Stimulated activated CD4-positive, alpha-beta T cell treated with anti-CD3 and anti-CD28 coated beads, Interleukin-1b, Interleukin-23, amount 100 ng/mL, for 48 hours (primary cell): ENCODE data around the gene STARD5.
"Not testable (repeated sequence)": the region's sequence is repeated elsewhere in the genome, so short reads cannot be mapped to it uniquely, and the experiment has no call there.

Experiments
- DNase-seq: peaks from one replicate; pipeline ENCODE4 v3.0.0-alpha.2; 2020

Gene STARD5

GRCh38 chr15:81323944-81324881, at the start of gene STARD5:
Gene STARD5 (minus strand): TSS chr15:81324141. CDS start chr15:81324099, 42 bp downstream.
- DNase-seq = peak; percentile 97

GRCh38 chr15:81373176-81373575, 49.2 kb upstream of the STARD5 start:
- no peak for DNase-seq

GRCh38 chr15:81372575-81372974, 48.6 kb upstream of the STARD5 start:
- no peak for DNase-seq

- no peak for DNase-seq
Measured at GRCh38 chr15:81363718-81364500, 40.0 kb upstream of the STARD5 start.

- no peak for DNase-seq
Measured at GRCh38 chr15:81363276-81363675, 39.3 kb upstream of the STARD5 start.

- no peak for DNase-seq
Measured at GRCh38 chr15:81362790-81363189, 38.8 kb upstream of the STARD5 start.

GRCh38 chr15:81361891-81362290, 38.0 kb upstream of the STARD5 start:
- no peak for DNase-seq

GRCh38 chr15:81360491-81360890, 36.5 kb upstream of the STARD5 start:
- DNase-seq = no peak

GRCh38 chr15:81358248-81358647, 34.3 kb upstream of the STARD5 start:
- DNase-seq = no peak

- no peak for DNase-seq
Measured at GRCh38 chr15:81357180-81357686, 33.3 kb upstream of the STARD5 start.

GRCh38 chr15:81356252-81356651, 32.3 kb upstream of the STARD5 start:
- DNase-seq = no peak

- no peak for DNase-seq
Measured at GRCh38 chr15:81351651-81352050, 27.7 kb upstream of the STARD5 start.

- DNase-seq = no peak
Measured at GRCh38 chr15:81349271-81349670, 25.3 kb upstream of the STARD5 start.

- DNase-seq = not testable (repeated sequence)
Measured at GRCh38 chr15:81348691-81349090, 24.8 kb upstream of the STARD5 start.

- no peak for DNase-seq
Measured at GRCh38 chr15:81347910-81348309, 24.0 kb upstream of the STARD5 start.

- no peak for DNase-seq
Measured at GRCh38 chr15:81346611-81347010, 22.7 kb upstream of the STARD5 start.

- no peak for DNase-seq
Measured at GRCh38 chr15:81343371-81343770, 19.4 kb upstream of the STARD5 start.

- no peak for DNase-seq
Measured at GRCh38 chr15:81341351-81341750, 17.4 kb upstream of the STARD5 start.

GRCh38 chr15:81339851-81340250, 15.9 kb upstream of the STARD5 start:
- no peak for DNase-seq

- DNase-seq = no peak
Measured at GRCh38 chr15:81339321-81339720, 15.4 kb upstream of the STARD5 start.

- no peak for DNase-seq
Measured at GRCh38 chr15:81338170-81339007, 14.4 kb upstream of the STARD5 start.

- DNase-seq = no peak
Measured at GRCh38 chr15:81337713-81338157, 13.8 kb upstream of the STARD5 start.

- DNase-seq = no peak
Measured at GRCh38 chr15:81337241-81337640, 13.3 kb upstream of the STARD5 start.
